DOHH2 (cell line): Measurements from ENCODE around the gene ARHGEF26.

Experiments used
- H3F3A ChIP-seq: fragments of 200-600 bp; sonication (generic), shearing (Covaris generic); 2 replicates; pipeline ENCODE4 v1.6.0; 2016; ENCODE audit warnings: antibody characterized with exemption, mild to moderate bottlenecking; ENCODE audit not compliant: control insufficient read depth, insufficient read depth
- H3K27ac ChIP-seq: fragments of 200-600 bp; sonication (generic); 2 replicates; pipeline ENCODE4 v1.5.1; 2014; ENCODE audit warnings: low read depth, mild to moderate bottlenecking, low read length, moderate library complexity
- H3K27me3 ChIP-seq: fragments of 200-600 bp; sonication (generic); 2 replicates; pipeline ENCODE4 v1.6.1; 2014; ENCODE audit warnings: mild to moderate bottlenecking, low read length, mixed read lengths; ENCODE audit not compliant: control insufficient read depth
- H3K36me3 ChIP-seq: fragments of 200-600 bp; sonication (generic); 2 replicates; pipeline ENCODE4 v1.6.1; 2014; ENCODE audit warnings: mild to moderate bottlenecking, low read length, moderate library complexity, mixed read lengths; ENCODE audit not compliant: control insufficient read depth
- H3K4me1 ChIP-seq: fragments of 200-600 bp; sonication (generic); 2 replicates; pipeline ENCODE4 v1.6.1; 2014; ENCODE audit warnings: mild to moderate bottlenecking, low read length, mixed read lengths; ENCODE audit not compliant: control insufficient read depth
- H3K4me2 ChIP-seq: fragments of 200-600 bp; sonication (generic); 2 replicates; pipeline ENCODE4 v1.6.0; 2014; ENCODE audit warnings: mild to moderate bottlenecking, low read length, moderate library complexity
- H3K4me3 ChIP-seq: fragments of 200-600 bp; sonication (generic); 2 replicates; pipeline ENCODE4 v1.5.1; 2014; ENCODE audit warnings: mild to moderate bottlenecking, low read length, mixed read lengths
- H3K79me2 ChIP-seq: fragments of 200-600 bp; sonication (generic); 2 replicates; pipeline ENCODE4 v1.6.1; 2014; ENCODE audit warnings: mild to moderate bottlenecking, low read length, mixed read lengths; ENCODE audit not compliant: control insufficient read depth
- H3K9me2 ChIP-seq: fragments of 200-600 bp; sonication (generic); replicated peaks from 2 replicates; pipeline ENCODE4 v1.6.1; 2014; ENCODE audit warnings: mild to moderate bottlenecking, low read length, mixed read lengths; ENCODE audit not compliant: control insufficient read depth
- H3K9me3 ChIP-seq: fragments of 200-600 bp; sonication (generic); 2 replicates; pipeline ENCODE4 v1.6.1; 2014; ENCODE audit warnings: antibody characterized with exemption, low read length, mixed read lengths; ENCODE audit not compliant: control insufficient read depth, insufficient read depth
- H4K20me1 ChIP-seq: fragments of 200-600 bp; sonication (generic); 2 replicates; pipeline ENCODE4 v1.6.0; 2014; ENCODE audit warnings: low read depth, mild to moderate bottlenecking, antibody characterized with exemption, low read length, moderate library complexity; ENCODE audit not compliant: control insufficient read depth, insufficient read depth
- EZH2phosphoT487 ChIP-seq: fragments of 200-600 bp; sonication (generic); IDR thresholded peaks from 2 replicates; pipeline ENCODE4 v1.6.1; 2017; ENCODE audit warnings: borderline replicate concordance, mild to moderate bottlenecking, antibody characterized with exemption, low read length, moderate library complexity, mixed read lengths
- TF ChIP-seq, protein P1 (sequence below): fragments of 200-600 bp; sonication (generic); IDR thresholded peaks from one replicate; pipeline ENCODE4 v1.5.1; 2014; ENCODE audit warnings: antibody characterized with exemption, mild to moderate bottlenecking, low read depth, low read length; ENCODE audit not compliant: poor library complexity, severe bottlenecking

The ARHGEF26 gene

DNA sequence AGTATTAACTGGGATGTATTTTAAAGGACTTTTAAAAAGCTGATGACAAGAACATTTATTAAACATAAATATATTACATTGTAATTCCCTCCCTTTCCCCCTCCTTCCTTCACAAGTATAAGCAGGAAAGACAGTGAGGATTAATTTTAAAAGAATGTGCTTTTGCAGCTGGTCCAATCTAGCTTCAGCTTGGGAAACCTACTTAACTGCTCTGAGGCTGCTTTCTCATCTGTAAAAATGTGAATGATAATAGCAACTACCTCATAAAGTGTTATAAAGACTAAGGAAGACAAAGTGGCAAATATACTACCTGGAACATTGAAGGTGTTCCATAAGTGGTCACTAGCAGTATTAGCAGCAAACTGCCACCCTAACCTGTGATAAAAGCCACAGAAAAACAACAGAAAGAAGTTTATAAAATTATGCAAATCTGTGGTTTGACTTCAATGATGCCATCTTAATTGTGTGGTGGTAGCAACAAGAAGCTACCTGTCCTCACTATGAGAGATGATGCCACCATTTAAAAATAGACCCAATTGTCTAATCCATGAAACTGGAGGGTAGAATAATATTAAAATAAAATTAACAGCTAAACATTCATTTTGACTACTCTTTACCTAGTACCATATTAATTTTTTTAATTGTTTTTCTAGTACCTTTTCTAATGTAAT is 183.1 kb downstream of the ARHGEF26 start:
- Histone ChIP-seq H3K27me3 (no peaks in the 10 kb centered on the region), H3K9me2 (no peaks in the 10 kb centered on the region), H3F3A (peaks cover 6% of the 10 kb centered on the region; the same call in 1 of the 2 replicates), H3K27ac (peak overlapping the region; percentile 62), H3K4me3 (peak overlapping the region; percentile 45), H3K4me1 (peaks cover 54% of the 10 kb centered on the region), H3K9me3 (no peaks in the 10 kb centered on the region), H3K36me3 (peaks cover 99% of the 10 kb centered on the region), H3K79me2 (peaks cover 28% of the 10 kb centered on the region), H4K20me1 (no peaks in the 10 kb centered on the region), H3K4me2 (peak overlapping the region; percentile 60)
- TF ChIP-seq, protein P1, sequence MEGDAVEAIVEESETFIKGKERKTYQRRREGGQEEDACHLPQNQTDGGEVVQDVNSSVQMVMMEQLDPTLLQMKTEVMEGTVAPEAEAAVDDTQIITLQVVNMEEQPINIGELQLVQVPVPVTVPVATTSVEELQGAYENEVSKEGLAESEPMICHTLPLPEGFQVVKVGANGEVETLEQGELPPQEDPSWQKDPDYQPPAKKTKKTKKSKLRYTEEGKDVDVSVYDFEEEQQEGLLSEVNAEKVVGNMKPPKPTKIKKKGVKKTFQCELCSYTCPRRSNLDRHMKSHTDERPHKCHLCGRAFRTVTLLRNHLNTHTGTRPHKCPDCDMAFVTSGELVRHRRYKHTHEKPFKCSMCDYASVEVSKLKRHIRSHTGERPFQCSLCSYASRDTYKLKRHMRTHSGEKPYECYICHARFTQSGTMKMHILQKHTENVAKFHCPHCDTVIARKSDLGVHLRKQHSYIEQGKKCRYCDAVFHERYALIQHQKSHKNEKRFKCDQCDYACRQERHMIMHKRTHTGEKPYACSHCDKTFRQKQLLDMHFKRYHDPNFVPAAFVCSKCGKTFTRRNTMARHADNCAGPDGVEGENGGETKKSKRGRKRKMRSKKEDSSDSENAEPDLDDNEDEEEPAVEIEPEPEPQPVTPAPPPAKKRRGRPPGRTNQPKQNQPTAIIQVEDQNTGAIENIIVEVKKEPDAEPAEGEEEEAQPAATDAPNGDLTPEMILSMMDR: no peak
- no peak for TF ChIP-seq EZH2phosphoT487

DNA sequence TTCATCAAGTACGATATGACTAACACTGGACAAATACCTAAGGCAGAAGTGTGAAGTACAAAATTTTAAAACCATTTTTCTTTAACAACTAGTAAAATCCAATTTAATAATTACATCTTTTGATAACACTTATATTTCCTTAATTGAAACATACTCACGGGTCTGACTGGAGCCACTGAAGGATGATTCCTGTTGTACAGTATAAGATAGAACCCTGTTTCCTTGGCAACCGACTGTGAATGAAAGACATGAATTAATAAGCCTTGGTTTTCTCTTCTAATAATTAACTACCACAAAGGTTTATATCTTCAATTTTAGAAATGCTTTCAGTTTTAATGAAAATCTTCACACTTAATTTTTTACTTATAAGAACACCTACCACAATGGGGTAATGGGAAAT is 183.7 kb downstream of the ARHGEF26 start:
- peak overlapping the region; percentile 62 for H3K27ac ChIP-seq
- H4K20me1 ChIP-seq: no peaks in the 10 kb centered on the region
- H3K36me3 ChIP-seq: peaks cover 100% of the 10 kb centered on the region
- H3K4me1 ChIP-seq: peaks cover 54% of the 10 kb centered on the region
- H3K4me3 ChIP-seq: peak overlapping the region; percentile 45
- H3K79me2 ChIP-seq: peaks cover 28% of the 10 kb centered on the region
- H3F3A ChIP-seq: peaks cover 6% of the 10 kb centered on the region; the same call in 1 of the 2 replicates
- TF ChIP-seq, protein P1: no peak
- no peak for TF ChIP-seq EZH2phosphoT487
- no peaks in the 10 kb centered on the region for H3K27me3 ChIP-seq
- H3K9me3 ChIP-seq: no peaks in the 10 kb centered on the region
- peak overlapping the region; percentile 60 for H3K4me2 ChIP-seq
- H3K9me2 ChIP-seq: no peaks in the 10 kb centered on the region

DNA sequence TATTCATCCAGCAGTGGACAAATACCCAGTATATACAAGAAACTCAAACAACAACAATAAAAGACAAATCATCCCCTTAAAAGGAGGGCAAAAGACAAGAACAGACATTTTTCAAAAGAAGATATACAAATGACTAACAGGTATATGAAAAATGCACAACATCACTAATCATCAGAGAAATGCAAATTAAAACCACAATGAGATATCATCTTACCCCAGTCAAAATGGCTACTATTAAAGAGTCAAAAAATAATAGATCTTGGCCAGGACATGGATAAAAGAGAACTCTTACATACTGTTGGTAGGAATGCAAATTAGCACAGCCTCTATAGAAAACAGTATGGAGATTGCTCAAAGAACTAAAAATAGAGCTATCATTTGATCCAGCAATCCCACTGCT is 186.2 kb downstream of the ARHGEF26 start:
- peaks cover 6% of the 10 kb centered on the region; the same call in 1 of the 2 replicates for H3F3A ChIP-seq

More for the DNA sequence above, 186.2 kb downstream of the ARHGEF26 start:
- Histone ChIP-seq H3K27ac (0 out of 2 replicates have a peak overlapping the region, but pooled peaks have one; percentile 38), H3K27me3 (no peaks in the 10 kb centered on the region), H3K79me2 (peaks cover 28% of the 10 kb centered on the region), H3K9me3 (no peaks in the 10 kb centered on the region), H3K4me2 (peak overlapping the region; percentile 60), H3K36me3 (peaks cover 92% of the 10 kb centered on the region), H3K4me1 (peaks cover 54% of the 10 kb centered on the region), H4K20me1 (no peaks in the 10 kb centered on the region), H3K9me2 (no peaks in the 10 kb centered on the region), H3K4me3 (no peak overlapping the region)
- no peak for TF ChIP-seq EZH2phosphoT487
